GM23248 (cell line): Measurements from ENCODE around the gene NR4A1. TPM values are rescaled to one million over a fixed set of nuclear protein-coding genes. Genes with fewer than 3 reads are reported as not detected.

ENCODE experiments used
- DNase-seq: peaks from one replicate; pipeline ENCODE4 v3.0.0-alpha.2; 2015
- H2AFZ ChIP-seq: fragments of 200-600 bp; sonication (generic); 2 replicates; pipeline ENCODE4 v1.6.1; 2016; ENCODE audit warnings: antibody characterized with exemption
- H3F3A ChIP-seq: fragments of 200-600 bp; sonication (generic); 2 replicates; pipeline ENCODE4 v1.6.1; 2016; ENCODE audit warnings: mild to moderate bottlenecking, antibody characterized with exemption, mixed run types; ENCODE audit not compliant: insufficient read depth
- H3K27ac ChIP-seq: fragments of 200-600 bp; sonication (generic); 2 replicates; pipeline ENCODE4 v1.5.1; 2016; ENCODE audit warnings: mild to moderate bottlenecking
- H3K27me3 ChIP-seq: fragments of 200-600 bp; sonication (generic); replicated peaks from 2 replicates; pipeline ENCODE4 v1.6.1; 2016; ENCODE audit warnings: mild to moderate bottlenecking; ENCODE audit not compliant: insufficient read depth
- H3K36me3 ChIP-seq: fragments of 200-600 bp; sonication (generic); 2 replicates; pipeline ENCODE4 v1.6.1; 2016; ENCODE audit warnings: low read depth, mild to moderate bottlenecking
- H3K4me1 ChIP-seq: fragments of 200-600 bp; sonication (generic); 2 replicates; pipeline ENCODE4 v1.6.1; 2016; ENCODE audit warnings: mild to moderate bottlenecking; ENCODE audit not compliant: insufficient read depth
- H3K4me2 ChIP-seq: fragments of 200-600 bp; sonication (generic); one replicate; pipeline ENCODE4 v1.6.1; 2016; ENCODE audit warnings: mild to moderate bottlenecking; ENCODE audit not compliant: unreplicated experiment
- H3K4me3 ChIP-seq: fragments of 200-600 bp; sonication (generic); 2 replicates; pipeline ENCODE4 v1.5.1; 2016; ENCODE audit warnings: mild to moderate bottlenecking
- H3K79me2 ChIP-seq: fragments of 200-600 bp; sonication (generic); 2 replicates; pipeline ENCODE4 v1.6.1; 2016; ENCODE audit warnings: mild to moderate bottlenecking; ENCODE audit not compliant: insufficient read depth
- H3K9ac ChIP-seq: fragments of 200-600 bp; sonication (generic); 2 replicates; pipeline ENCODE4 v1.6.1; 2016; ENCODE audit warnings: mild to moderate bottlenecking
- H3K9me2 ChIP-seq: fragments of 200-600 bp; sonication (generic); 2 replicates; pipeline ENCODE4 v1.6.1; 2016; ENCODE audit warnings: mixed run types, mild to moderate bottlenecking, moderate library complexity; ENCODE audit not compliant: insufficient read depth
- H3K9me3 ChIP-seq: fragments of 200-600 bp; sonication (generic); one replicate; pipeline ENCODE4 v1.6.1; 2017; ENCODE audit warnings: low read depth
- H4K20me1 ChIP-seq: fragments of 200-600 bp; sonication (generic); 2 replicates; pipeline ENCODE4 v1.6.0; 2016; ENCODE audit not compliant: insufficient read depth
- EZH2 ChIP-seq: fragments of 200-600 bp; sonication (generic); IDR thresholded peaks from 2 replicates; pipeline ENCODE4 v1.6.1; 2018; ENCODE audit warnings: antibody characterized with exemption, mild to moderate bottlenecking; ENCODE audit not compliant: insufficient read depth, poor library complexity, severe bottlenecking
- EZH2phosphoT487 ChIP-seq: fragments of 200-600 bp; sonication (generic); IDR thresholded peaks from 2 replicates; pipeline ENCODE4 v1.6.1; 2018; ENCODE audit warnings: antibody characterized with exemption, moderate library complexity, mild to moderate bottlenecking, low read depth; ENCODE audit not compliant: insufficient read depth
- WGBS, 2 experiments: methylation state at CpG; one replicate each; pipeline ENCODE4 v1.1.6; 2015 to 2017; ENCODE audit warnings: low lambda C conversion rate in 2 of 2, low coverage in 1 of 2; ENCODE audit errors: missing lambda C conversion rate in 2 of 2; 5-methylcytosine and 5-hydroxymethylcytosine counted together
- in situ Hi-C: fragments of 300-500 bp; cut with MboI; formaldehyde crosslinking; loops from 2 replicates; pipeline ENCODE4 v1.15.0; 2020
- polyA plus RNA-seq: library from polyadenylated mRNA; unstranded; fragments of >200 nt; fragmentation: Nextera tagmentation; extraction: Ambion mirVana; gene quantifications from 2 replicates; pipeline ENCODE4 v1.2.1, GENCODE V29; 2016
- total RNA-seq: library from RNA; depleted of rRNA; stranded (reverse); fragments of >200 nt; shearing (Covaris generic); gene quantifications from 2 replicates; pipeline ENCODE4 v1.2.3, GENCODE V29; 2014

NR4A1 gene
- total and polyA plus RNA-seq, 2 experiments from 2014 or later: 11.1 to 13.1 TPM

GRCh38 chr12:52018433-52019112, 32.7 kb upstream of the NR4A1 start:
- Histone ChIP-seq H3K9me2 (no peaks in the 10 kb centered on the region), H3K27ac (no peak overlapping the region), H3K4me3 (no peak overlapping the region), H3K9me3 (no peaks in the 10 kb centered on the region), H3K27me3 (no peaks in the 10 kb centered on the region), H3F3A (no peaks in the 10 kb centered on the region), H4K20me1 (no peaks in the 10 kb centered on the region), H3K4me2 (no peak overlapping the region), H3K4me1 (no peaks in the 10 kb centered on the region), H3K36me3 (no peaks in the 10 kb centered on the region), H3K79me2 (no peaks in the 10 kb centered on the region), H2AFZ (no peak overlapping the region), H3K9ac (no peak overlapping the region)
- 76 to 77% methylated on average over 4 of the region's 4 CpGs for WGBS, 2 experiments
- no peak for DNase-seq
- in situ Hi-C loops: no loop called here
- TF ChIP-seq EZH2phosphoT487: no peak
- no peak for TF ChIP-seq EZH2

DNA sequence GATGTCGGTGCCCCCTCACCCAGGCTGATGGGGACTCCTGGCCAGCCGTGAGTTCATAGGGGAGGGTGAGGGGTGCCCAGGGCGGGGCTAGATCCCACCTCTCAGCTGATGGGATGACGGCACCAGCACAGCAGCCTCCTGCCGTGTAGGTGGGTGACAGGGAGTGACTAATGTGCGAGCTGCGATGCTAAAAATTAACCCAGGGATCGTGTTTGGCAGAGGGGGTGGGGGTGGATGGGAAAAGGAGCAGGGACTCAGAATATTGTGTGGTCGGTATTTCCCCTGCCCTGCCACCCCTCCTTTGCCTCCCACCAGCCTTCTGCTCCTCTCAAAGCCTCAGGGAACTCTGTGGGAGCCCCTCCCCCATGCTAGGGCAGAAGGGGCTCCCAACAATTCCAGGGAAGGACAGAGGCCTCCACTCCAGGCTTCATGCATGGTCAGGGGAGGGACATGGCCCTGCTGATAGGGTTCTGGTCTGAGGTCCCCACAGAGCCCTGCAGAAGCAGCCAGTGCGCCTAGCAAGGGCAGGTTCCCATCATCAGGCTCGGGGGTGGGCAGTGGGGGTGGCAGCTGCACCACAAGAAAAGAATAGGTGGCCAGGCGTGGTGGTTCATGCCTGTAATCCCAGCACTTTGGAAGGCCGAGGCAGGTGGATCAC, 32.0 kb upstream of the NR4A1 start:
- TF ChIP-seq EZH2: no peak
- TF ChIP-seq EZH2phosphoT487: no peak
- H3K79me2 ChIP-seq: no peaks in the 10 kb centered on the region
- 44% methylated on average over 13 of the region's 13 CpGs for WGBS, 2 experiments
- no peak overlapping the region for H3K27ac ChIP-seq
- no peaks in the 10 kb centered on the region for H3K27me3 ChIP-seq
- no peaks in the 10 kb centered on the region for H3F3A ChIP-seq
- no peak for DNase-seq
- no peaks in the 10 kb centered on the region for H3K4me1 ChIP-seq
- H3K36me3 ChIP-seq: no peaks in the 10 kb centered on the region
- in situ Hi-C loops: no loop called here
- H3K9me2 ChIP-seq: no peaks in the 10 kb centered on the region
- no peak overlapping the region for H3K4me2 ChIP-seq
- no peaks in the 10 kb centered on the region for H4K20me1 ChIP-seq
- no peaks in the 10 kb centered on the region for H3K9me3 ChIP-seq
- H2AFZ ChIP-seq: no peak overlapping the region
- H3K9ac ChIP-seq: no peak overlapping the region
- no peak overlapping the region for H3K4me3 ChIP-seq

DNA sequence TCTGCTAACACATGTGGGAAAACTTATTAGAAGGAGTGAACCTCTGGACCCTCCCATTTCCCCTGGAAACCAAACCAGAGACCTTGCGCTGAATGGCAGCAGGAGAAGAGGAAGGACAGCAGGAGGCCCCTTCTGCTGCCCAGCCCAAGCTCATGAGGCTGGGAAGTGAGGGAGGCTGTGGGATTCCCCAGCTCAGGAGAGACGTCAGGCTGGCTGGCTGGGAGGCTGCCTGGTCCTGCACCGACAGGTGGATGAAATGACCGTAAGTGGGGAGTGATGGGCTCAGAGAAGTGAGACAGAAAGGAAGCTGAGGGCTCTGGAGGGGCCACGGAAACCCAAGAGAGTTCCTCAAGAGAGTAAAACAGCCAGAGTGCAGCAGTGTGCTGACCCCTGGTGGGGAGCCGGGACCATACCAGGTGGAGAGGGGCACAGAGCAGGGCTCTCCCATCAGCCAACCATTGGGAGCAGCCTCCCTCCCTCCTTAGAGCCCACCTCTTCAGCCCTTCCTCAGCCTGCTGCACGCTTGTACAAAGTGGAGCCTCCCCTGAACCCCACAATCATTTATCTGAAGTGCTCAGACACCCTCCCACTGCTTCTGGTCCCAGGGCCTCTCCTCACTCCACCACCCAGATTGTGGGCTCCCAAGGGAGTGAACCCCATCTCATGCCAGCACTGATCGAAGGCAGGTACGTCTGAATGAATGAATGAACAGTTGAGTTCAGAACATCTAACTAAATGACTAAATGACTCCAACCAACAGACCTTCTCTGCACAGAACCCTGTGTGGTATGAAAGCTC, 30.5 kb upstream of the NR4A1 start:
- peaks cover under 1% of the 10 kb centered on the region; the same call in 1 of the 2 replicates for H3K4me1 ChIP-seq
- no peak overlapping the region for H3K27ac ChIP-seq
- in situ Hi-C loops: no loop called here
- H3K27me3 ChIP-seq: no peaks in the 10 kb centered on the region
- no peak for TF ChIP-seq EZH2
- no peak for TF ChIP-seq EZH2phosphoT487
- no peaks in the 10 kb centered on the region for H4K20me1 ChIP-seq
- DNase-seq: peak; percentile 62
- no peak overlapping the region for H3K4me3 ChIP-seq
- H3K9me3 ChIP-seq: no peaks in the 10 kb centered on the region
- H3F3A ChIP-seq: no peaks in the 10 kb centered on the region
- no peak overlapping the region; the same call in 1 of the 2 replicates for H2AFZ ChIP-seq
- H3K36me3 ChIP-seq: no peaks in the 10 kb centered on the region
- no peaks in the 10 kb centered on the region for H3K9me2 ChIP-seq
- WGBS, 2 experiments: 34 to 37% methylated on average over 9 of the region's 9 CpGs
- H3K4me2 ChIP-seq: no peak overlapping the region
- no peak overlapping the region for H3K9ac ChIP-seq
- no peaks in the 10 kb centered on the region for H3K79me2 ChIP-seq

DNA sequence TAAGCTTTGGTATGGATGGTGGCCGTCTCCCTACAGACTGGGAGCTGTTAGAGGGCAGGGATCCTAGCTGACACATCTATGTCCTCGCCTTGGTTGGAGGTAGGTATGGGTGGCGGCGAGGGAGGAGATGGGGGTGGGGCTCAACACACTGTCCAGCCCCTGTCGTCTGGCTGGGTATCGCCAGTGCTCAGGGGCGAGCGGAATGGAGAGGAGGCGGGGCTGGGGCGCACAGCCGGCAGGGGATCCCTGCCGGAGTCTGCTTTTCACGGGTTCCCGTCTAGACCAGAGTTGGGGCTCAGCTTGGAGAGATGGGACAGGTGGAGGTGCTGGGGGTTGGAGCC, 28.4 kb upstream of the NR4A1 start:
- H3K27me3 ChIP-seq: no peaks in the 10 kb centered on the region
- H3K4me1 ChIP-seq: peaks cover 4% of the 10 kb centered on the region; the same call in 1 of the 2 replicates
- peak overlapping the region; percentile 64 for H3K4me2 ChIP-seq
- in situ Hi-C loops: no loop called here
- 42 to 44% methylated on average over 14 of the region's 14 CpGs for WGBS, 2 experiments
- TF ChIP-seq EZH2phosphoT487 (no peak), EZH2 (no peak)
- H3K4me3 ChIP-seq: peak overlapping the region; percentile 69
- no peaks in the 10 kb centered on the region for H3K9me3 ChIP-seq
- no peaks in the 10 kb centered on the region for H3F3A ChIP-seq
- peak overlapping the region; percentile 91 for H2AFZ ChIP-seq
- H4K20me1 ChIP-seq: no peaks in the 10 kb centered on the region
- no peaks in the 10 kb centered on the region for H3K79me2 ChIP-seq
- no peak overlapping the region for H3K27ac ChIP-seq
- H3K9ac ChIP-seq: no peak overlapping the region
- no peaks in the 10 kb centered on the region for H3K36me3 ChIP-seq
- H3K9me2 ChIP-seq: no peaks in the 10 kb centered on the region
- DNase-seq: no peak
